KBM-7 (cell line): ENCODE data around the gene C1orf167.
A peak's percentile ranks its signal among the peaks of the same experiment; 100 is the strongest.

Experiments
- DNase-seq: peaks from one replicate; pipeline ENCODE4 v3.0.0-alpha.2; 2015
- in situ Hi-C: fragments of 300-500 bp; cut with MboI; formaldehyde crosslinking; loops from 2 replicates; pipeline ENCODE4 v1.14.3; 2020; ENCODE audit warnings: low sequenced_read_pairs, low pct_unique_long_range_greater_than_20kb, mixed read lengths

The C1orf167 gene

DNA sequence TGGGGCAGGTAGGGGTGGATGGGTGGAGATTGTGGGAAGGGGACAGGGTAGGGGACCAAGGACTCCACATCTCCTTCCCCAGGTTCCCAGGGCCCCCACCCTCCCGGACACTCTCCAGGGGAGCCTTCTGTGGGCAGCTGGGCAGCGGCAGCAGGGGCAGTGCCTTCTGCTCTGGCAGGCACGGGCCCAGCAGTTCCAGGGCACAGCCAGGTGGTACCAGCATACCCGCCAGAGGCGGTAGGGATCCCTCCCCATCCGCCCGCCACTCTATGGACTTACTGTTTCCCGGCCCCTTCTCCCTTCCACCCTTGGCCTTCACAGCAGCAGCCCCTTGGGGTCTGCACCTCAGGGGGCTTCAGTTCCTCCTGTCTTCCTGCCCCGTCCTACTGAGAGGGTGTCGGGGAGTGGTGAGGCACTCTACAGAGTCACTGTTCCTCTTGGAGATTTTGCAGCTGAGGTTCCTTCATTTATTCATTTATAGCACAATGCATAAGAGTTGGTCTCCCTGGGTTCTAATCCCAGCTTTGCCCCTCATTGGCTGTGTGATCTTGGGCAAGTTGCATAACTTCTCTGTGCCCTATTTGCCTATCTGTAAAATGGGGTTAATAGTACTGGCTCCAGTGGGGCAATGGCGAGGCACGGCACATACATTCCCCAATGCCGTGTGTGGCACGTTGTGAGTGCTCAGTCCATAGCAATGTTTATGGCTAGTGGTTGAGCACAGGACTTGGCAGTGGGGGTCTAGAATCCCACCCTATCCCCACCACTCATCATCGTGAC, 17.0 kb downstream of the C1orf167 start:
- DNase-seq = no peak
- in situ Hi-C loops = no loop called here

DNA sequence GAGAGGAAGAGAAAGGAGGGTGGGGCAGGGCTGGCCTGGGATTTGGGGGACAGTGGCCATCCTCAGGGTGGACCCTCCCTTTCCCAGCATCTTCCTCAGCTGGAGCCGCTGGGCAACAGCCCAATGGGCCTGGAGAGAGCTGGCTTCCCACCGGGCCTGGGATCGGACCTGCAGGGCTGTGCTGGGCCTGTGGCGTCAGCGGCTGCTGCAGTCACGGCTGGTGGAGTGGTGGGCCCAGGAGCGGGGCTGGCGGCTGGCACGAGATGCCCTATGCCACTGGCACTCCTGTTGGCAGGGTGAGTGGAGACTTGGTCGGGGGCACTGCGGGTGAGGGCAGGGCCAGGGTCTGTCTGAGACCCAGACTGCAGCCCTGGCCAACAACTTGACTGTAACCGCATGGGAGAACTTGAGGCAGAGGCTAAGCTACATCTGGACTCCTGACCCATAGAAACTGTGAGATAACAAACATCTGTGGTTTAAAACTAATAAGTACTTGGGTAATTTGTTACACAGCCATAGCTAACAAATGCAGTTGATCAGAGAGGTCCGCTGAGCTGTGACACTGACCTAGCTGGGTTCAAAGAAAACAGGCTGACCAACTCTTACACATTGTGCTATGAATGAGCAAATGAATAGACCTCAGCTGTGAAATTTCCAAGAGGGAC, 17.9 kb downstream of the C1orf167 start:
- DNase-seq = no peak
- in situ Hi-C loops = no loop called here

DNA sequence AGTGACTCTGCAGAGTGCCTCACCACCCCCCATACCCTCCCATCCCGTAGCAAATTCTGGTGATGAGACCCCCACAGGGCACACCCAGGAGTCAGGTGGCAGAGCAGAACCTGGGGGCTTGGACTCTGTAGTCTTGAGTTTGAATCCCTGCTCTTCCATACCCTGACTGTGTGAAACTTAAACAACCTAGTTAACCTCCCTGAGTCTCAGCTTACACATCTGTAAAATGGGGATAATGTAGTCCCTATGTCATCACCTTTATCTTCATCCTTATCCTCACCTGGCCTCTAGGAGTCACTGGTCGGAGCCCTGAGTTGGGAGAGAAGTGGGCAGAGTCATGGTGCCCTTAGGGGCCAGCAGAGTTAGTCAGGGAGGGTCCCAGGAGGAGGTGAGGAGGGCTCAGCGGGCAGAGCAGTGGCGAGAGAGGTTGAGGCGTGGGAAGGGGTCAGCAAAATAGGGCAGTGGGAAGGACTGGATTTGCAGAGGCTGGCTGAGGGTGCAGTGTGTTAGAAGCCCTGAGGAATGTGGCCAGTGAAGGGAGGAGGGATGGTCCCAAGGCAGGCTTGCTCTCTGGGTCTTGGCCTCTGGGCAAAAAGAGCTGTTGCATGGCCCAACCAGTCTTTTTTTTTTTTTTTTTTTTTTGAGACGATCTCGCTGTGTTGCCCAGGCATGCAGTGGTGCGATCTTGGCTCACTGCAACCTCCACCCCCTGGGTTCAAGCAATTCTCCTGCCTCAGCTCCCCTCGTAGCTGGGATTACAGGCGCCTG, 18.6 kb downstream of the C1orf167 start:
- DNase-seq = no peak
- in situ Hi-C loops = no loop called here

DNA sequence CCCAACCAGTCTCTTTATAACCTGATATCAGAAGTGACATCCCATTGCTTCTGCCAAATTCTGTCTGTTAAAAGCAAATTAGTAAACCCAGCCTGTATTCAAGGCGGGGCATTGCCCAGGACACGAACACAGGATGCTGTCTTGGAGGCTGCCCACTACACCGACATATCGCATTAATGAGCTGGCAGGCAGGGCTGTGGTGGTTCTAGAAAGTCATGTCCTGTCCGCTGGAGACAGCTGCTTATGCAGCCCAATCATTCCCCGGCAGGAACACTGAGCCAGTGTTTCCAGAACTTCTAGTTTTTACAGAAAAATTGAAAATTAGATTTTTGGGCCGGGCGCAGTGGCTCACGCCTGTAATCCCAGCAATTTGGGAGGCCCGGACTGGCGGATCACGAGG, 19.3 kb downstream of the C1orf167 start:
- in situ Hi-C loops = no loop called here
- DNase-seq = no peak

DNA sequence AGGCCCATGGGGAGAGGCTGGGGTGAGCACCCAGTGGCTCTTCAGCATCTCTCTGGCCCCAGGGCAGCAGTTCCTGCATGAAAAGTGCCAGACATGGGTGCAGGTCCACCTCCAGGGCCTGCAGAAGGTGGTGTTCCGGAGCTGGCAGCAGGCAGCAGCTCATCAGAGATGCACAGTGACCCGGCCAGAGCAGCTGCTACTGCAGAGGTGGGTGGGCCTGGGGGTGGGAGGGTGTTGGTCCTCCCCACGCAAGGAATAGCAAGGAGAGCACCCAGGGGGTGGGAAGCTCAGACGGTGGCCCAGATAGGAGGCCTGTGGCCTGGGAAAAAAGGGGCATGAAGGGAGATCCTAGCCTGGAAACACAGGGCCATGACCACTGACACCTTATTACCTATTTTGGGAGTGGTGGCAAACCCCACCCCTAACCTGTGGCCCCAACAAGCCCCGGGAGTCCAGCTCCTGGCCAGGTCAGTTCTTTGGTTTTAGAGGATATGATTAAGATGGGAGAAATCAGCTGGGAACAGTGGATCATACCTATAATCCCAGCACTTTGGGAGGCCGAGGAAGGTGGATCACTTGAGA, 20.2 kb downstream of the C1orf167 start:
- in situ Hi-C loops = no loop called here
- DNase-seq = no peak

DNA sequence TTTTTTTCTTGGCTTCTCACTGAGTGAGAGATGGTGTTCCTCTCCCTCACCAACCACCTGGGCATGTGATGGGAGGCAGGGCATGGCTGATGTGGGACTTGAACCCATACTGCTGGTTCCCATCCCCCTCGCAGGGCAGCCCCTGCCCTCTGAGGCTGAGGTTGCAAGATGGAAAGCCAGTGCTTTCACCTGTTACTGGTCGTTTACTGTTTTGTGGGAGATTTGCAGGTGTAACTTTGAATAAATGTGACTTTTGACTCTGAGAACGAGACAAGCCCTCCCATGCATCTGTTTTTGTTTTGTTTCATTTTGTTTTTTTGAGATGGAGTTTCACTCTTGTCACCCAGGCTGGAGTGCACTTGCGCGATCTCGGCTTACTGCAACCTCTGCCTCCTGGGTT, 21.6 kb downstream of the C1orf167 start:
- DNase-seq = no peak
- in situ Hi-C loops = no loop called here

DNA sequence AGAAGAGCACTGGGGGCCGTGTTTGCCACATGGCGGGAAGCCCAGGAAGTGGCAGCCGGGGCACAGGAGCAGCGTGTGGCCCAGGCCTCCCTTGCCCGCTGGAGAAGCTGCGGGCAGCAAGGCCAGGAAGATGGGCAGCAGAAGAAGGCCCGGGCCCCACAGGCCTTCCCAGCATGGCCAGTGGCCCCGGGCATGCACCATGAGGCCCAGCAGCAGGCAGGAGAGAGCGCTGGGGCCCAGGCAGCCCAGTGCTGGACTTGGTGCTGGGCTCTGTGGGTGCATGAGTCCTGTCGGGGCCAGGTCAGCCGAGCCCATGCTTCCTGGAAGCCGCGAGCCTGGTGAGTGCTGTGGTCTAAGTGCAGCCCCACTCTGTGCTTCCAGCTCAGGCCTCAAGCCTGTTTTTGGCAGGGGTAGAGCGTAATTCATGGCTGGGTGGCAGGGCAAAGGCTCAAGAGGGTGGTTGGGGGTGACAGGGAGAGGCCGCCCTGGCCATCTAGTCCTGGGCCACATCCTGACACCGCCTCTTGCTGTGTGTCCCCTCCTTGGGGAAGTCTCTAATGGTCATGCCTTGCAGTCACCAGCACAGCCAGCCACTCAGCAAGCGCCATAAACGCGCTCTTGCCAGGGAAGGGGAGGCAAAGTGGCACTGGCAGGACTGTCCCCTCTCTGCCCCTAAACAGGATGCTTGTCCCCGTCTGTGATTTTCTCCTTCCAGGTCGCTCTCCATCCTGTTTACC, 22.4 kb downstream of the C1orf167 start:
- in situ Hi-C loops = no loop called here
- no peak for DNase-seq

DNA sequence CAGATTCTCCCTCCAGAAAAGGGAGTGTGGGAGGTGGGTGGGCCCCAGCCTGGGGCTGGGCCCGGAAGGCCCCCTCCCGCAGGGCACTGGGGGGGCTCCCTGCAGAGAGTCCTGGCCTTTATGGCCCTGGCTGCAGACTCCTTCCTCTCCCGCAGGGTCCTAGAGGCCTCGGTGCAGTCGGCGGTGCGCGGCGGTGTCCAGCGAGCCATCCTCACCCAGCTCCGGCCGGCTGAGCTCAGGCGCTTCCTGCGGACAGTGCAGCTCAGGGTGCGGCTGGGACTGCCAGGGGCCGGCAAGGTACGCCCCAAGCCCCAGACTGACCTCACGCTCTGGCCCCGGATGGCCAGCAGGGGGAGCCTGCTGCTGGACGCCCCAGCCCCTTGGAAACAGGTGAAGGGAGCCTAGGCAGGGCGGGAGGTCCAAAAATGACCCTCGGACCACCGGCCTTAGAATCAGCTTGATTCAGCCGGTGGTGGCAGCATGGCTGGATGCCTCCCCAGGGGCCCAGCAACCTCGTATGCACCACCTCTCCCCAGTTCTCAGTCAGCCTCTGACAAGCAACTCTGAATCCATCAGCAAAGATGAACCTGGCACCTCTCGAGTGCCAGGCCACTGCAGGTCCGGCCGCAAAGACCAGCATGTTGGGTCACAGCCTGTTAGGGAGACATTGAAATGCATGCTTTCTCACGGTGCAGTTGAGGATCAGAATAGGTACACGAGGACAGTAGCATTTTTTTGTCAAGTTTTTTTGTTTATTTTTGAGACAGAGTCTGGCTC, 23.2 kb downstream of the C1orf167 start:
- DNase-seq = peak; percentile 19
- in situ Hi-C loops = no loop called here

DNA sequence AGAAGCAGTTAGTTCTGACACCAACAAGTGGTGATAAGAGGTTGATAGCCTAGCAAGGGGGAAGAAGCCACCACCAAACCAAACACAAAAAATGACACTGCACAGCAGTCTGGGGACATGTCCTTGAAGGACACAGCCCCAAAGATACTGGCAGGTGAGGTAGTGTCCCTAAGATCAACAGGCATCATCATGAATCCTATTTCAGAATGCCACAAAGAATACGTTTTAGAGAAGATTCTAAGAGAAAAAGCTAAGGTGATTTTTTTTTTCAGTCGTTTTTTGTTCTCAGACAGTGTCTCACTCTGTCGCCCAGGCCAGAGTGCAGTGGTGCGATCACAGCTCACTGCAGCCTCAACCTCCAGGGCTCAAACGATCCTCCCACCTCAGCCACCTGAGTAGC, 24.2 kb downstream of the C1orf167 start:
- no peak for DNase-seq
- in situ Hi-C loops = no loop called here

DNA sequence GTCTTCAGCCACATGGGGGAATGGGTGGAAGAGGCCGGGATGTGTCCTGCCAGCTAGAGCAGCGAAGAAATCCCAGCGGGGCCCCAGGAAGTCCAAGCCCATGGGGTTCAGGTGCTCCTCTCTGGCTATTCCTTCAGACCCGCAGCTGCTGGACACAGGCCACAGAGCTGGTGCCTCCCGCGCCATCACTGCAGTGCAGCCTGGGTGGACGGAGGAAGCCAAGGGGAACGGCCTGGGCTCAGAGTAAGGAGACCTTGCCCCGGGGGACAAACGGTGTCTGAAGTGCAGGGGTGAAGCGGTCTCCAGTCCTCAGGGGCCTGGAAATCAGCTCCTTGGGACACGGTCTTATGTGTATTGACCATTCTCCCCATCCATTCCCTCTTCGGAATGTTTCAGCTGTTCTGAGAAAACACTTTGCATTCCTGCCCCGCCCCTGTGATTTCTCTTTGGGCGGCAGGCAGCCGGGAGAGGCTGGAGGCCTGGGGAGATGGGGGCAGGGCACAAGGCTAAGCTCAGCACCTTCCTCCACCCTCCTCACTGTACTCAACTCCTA, 25.3 kb downstream of the C1orf167 start:
- DNase-seq = no peak
- in situ Hi-C loops = no loop called here

DNA sequence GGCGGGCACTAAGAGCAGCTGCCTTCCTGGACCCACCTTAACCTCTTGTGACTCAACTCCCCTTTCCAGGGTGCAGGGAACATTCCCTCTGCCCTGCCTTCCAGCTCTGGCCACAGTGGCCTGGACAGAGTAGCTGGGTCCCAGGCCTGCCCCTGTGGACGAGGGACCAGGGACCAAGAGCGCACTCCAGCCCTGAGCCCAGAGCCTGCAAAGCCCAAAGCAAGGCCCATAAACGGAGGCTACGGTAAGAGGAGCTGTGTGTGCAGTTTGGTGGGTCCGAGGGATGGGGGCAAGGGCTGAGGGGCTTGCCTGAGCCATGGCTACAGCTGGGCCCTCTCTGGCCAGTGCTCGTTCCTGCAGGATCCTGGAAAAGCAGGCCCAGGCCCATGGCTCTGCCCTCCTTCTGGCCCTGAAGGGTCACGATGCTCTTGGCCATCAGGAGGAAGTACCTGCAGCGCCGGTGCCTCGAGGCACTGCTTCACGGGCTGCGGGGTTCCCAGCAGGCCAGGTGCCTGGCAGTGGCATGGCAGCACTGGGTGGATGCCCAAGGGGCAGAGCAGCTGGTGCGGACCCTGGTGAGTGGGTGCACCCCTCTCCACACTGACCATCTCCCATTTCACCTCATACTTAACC, 25.9 kb downstream of the C1orf167 start:
- no peak for DNase-seq
- in situ Hi-C loops = no loop called here

DNA sequence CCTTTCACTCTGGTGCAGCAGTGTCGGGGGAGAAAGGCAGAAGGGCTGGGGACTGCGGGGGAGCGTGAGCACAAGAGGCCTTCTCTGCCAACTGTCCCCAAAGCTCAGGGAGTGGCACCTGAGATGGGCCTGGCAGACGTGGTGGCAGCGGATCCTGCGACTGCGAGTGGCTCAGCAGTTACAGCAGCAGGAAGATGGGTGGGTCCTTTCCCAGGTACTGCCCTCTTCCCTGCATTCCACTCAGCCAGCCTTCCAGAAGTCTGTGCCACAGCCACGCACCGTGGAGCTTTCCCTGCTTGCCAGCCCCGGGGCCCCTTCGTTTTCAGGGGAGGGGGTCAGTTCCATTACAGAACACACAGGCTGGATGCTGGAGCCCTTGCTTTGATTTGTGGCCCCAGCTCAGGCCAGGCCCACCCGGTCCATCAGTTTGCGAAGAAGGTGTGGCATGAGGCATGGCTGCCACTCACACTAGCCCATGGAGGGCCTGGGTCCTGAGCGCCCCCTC, 26.6 kb downstream of the C1orf167 start:
- in situ Hi-C loops = no loop called here
- DNase-seq = no peak

DNA sequence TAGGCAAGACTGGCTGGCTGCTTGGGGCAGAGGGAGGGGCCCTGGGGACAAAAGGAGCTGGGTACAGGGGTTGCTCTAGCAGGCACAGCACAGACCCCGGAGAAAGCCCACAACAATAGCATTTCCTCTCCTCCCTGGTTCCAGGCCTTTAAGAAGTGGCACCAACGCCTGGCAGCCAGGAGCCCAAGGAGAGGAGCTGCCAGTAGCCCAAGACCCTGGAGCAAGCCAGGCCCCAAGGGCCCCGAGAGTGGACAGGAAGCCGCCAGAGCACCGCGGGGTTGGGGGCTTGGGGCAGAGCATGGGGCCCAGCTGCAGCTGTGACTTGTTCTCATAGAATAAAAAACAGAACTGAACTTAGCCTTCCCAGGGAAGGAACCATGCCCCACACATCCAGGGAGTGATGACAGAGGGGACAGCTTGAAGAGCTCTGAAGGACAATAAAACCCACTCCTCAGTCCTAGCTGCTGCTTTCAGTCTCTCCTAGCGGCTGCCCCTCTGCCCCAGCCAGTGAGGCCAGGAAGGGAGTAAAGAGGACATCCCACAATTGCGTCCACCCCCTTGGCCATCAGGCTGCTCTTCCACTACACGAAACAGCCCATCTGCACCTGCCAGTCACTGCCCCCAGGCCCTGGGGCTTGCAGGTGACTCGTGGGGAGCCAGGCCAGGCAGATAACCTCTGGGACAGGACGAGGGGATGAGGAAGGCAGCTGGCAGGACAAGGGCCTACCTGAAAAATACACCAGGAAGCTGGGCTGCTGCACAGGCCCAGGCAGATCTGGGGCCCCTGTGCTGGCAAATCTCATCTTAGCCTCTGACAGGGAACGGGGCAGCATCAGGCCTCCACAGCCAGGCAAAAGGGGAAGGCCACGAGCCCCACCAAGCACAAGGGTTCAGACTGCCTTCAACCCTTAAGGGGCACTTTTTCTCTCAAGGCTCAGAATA, 27.4 kb downstream of the C1orf167 start:
- DNase-seq = no peak
- in situ Hi-C loops = no loop called here

DNA sequence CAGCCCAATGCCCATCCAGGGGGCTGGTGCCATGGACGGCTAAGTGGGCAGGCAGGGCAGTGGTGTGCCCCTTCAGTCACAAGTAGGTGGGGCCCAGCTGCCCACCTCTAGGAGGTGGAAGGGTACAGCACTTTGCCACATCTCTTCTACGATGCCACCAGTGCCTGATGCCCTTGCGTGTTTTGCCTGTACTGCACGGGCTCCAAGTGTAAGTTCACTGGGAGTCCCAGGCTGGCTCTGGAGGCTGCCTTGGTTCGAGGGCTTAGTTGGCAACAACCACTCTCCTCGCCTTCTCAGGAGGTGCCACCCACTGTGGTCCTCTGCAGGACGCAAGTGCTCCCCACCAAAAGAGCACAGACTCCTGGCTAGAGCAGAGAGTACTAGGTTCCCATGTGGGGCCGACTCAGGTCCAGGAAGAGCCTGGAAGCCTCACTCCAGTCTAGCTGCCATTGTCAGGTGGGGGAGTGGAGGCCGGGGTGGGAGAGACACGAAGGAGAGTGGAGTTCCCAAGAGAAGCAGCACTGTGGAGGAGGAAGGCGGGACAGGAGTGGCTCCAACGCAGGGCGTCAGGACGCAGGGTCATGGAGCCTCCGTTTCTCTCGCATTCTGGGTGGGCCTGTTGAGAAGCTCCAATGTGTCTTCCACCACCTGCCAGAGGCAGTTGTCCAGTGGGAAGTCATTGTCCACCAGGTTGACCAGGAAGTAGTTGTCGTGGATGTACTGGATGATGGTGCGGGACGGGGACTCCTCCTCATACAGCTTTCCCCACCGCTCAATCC, 28.3 kb downstream of the C1orf167 start:
- DNase-seq = no peak
- in situ Hi-C loops = no loop called here

DNA sequence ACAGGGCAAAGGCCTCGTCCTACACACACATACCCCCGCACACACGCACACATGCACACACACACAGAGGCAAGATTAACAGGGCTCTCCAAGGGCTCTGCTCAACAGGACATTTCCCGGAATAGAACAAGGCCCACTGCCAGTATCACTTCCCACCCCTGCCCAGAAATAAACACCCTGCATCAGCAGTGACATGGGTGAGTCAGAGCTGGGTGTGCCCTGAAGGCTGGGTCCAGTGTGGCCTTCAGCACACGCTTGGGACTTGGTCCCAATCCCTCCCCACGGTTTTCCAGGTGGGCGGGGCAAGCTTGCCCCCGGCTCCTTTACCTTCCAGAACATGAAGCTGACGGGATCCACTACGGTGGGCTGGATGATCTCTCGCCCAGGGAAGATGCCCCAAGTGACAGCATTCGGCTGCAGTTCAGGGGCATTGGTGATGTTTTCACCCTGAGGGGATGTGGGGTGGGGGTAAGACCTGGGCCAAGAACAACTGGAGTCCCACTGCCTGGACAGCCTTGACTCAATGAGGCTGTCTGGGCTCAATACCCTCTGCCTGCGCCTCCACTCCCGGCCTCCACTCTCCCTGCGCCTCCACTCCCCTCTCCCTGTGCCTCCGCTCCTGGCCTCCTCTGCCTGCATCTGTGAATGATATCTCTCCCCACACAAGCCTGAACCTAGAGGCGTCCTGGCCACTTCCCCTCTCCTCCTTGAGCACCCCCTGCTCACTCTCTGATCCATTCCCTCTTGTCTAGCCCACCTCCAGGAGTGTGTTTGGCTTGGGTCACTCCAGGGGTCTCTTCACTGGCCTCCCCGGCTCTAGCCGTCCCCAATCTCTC, 29.1 kb downstream of the C1orf167 start:
- in situ Hi-C loops = no loop called here
- DNase-seq = no peak
